ENCODE measurements around the gene PPP2R2C.

The PPP2R2C gene

GRCh38 chr4:6320663-6321062 lies 151.8 kb downstream of the PPP2R2C start:
- H3K4me3 ChIP-seq (ENCODE audit: low read depth, low read length): no peak overlapping the region
- TF ChIP-seq, protein P1, sequence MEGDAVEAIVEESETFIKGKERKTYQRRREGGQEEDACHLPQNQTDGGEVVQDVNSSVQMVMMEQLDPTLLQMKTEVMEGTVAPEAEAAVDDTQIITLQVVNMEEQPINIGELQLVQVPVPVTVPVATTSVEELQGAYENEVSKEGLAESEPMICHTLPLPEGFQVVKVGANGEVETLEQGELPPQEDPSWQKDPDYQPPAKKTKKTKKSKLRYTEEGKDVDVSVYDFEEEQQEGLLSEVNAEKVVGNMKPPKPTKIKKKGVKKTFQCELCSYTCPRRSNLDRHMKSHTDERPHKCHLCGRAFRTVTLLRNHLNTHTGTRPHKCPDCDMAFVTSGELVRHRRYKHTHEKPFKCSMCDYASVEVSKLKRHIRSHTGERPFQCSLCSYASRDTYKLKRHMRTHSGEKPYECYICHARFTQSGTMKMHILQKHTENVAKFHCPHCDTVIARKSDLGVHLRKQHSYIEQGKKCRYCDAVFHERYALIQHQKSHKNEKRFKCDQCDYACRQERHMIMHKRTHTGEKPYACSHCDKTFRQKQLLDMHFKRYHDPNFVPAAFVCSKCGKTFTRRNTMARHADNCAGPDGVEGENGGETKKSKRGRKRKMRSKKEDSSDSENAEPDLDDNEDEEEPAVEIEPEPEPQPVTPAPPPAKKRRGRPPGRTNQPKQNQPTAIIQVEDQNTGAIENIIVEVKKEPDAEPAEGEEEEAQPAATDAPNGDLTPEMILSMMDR (IDR thresholded peaks at IDR 0.05; ENCODE audit: borderline replicate concordance, insufficient read depth, low read depth, low read length): no peak

- H3K4me3 ChIP-seq (ENCODE audit: low read depth, low read length): no peak overlapping the region
- TF ChIP-seq, protein P1 (IDR thresholded peaks at IDR 0.05; ENCODE audit: borderline replicate concordance, insufficient read depth, low read depth, low read length): no peak
Measured at GRCh38 chr4:6319530-6320150, 152.8 kb downstream of the PPP2R2C start.

DNA sequence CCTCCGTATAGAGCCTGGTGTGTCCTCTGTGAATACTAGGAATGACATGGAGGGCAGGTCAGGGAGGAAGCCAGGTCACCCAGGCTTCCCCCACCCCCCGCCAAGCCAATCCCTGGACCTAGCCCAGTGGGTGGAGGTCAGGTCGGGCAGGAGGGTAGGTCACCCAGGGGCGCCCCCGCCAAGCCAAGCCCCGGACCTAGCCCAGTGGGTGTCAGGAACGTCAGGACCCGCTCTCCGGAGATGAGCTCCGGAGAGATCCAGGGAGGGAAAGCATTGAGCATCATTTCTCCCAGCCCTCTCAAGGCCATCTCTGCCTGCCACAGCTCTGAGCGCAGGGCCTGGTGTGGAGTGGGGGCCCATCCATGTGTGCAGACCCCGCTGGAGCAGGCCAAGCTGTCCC lies 154.2 kb downstream of the PPP2R2C start:
- no peak overlapping the region for H3K4me3 ChIP-seq (ENCODE audit: low read depth, low read length)
- TF ChIP-seq, protein P1 (IDR thresholded peaks at IDR 0.05; ENCODE audit: borderline replicate concordance, insufficient read depth, low read depth, low read length): no peak

GRCh38 chr4:6316461-6317003 lies 155.9 kb downstream of the PPP2R2C start:
- no peak overlapping the region for H3K4me3 ChIP-seq (ENCODE audit: low read depth, low read length)
- TF ChIP-seq, protein P1 (IDR thresholded peaks at IDR 0.05; ENCODE audit: borderline replicate concordance, insufficient read depth, low read depth, low read length): no peak

DNA sequence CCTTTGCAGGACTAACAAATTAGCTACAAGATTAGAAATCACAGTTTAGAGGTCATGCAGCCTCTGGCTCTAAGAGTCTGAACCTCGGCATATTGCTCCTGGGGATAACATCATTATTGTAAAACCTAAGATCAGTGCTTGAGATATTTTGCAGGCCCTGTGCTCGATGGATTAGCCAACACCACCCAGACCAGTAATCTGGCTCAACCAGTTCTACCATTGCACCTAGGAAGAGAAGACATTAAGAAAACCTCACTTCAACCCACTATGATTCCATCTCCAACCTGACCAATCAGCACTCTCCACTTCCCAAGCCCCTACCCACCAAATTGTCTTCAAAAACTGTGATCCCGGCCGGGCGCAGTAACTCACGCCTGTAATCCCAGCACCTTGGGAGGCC lies 159.2 kb downstream of the PPP2R2C start:
- TF ChIP-seq, protein P1 (IDR thresholded peaks at IDR 0.05; ENCODE audit: borderline replicate concordance, insufficient read depth, low read depth, low read length): no peak
- no peak overlapping the region for H3K4me3 ChIP-seq (ENCODE audit: low read depth, low read length)

GRCh38 chr4:6309777-6310176 lies 162.6 kb downstream of the PPP2R2C start:
- TF ChIP-seq, protein P1 (IDR thresholded peaks at IDR 0.05; ENCODE audit: borderline replicate concordance, insufficient read depth, low read depth, low read length): no peak

More at GRCh38 chr4:6309777-6310176, 162.6 kb downstream of the PPP2R2C start:
- no peak overlapping the region for H3K4me3 ChIP-seq (ENCODE audit: low read depth, low read length)
